SK-N-SH (cell line): ENCODE results near the gene DKC1. TPM values are rescaled to one million over a fixed set of nuclear protein-coding genes. Genes with fewer than 3 reads are reported as not detected.

ENCODE experiments used
- CTCF ChIA-PET: fragments of 300-600, 350-600 bp; formaldehyde crosslinking; extraction: SDS; loops from one replicate; lab custom pipeline; 2021; lab: Yijun Ruan, JAX
- POLR2A ChIA-PET: fragments of 350-600 bp; sonication (Branson Sonifier 250); formaldehyde crosslinking; extraction: SDS; loops from one replicate; lab custom pipeline; 2020; ENCODE audit warnings: antibody characterized with exemption, inconsistent platforms; lab: Yijun Ruan, JAX
- DNase-seq: peaks from one replicate; pipeline ENCODE4 v3.0.0; 2012
- H2AFZ ChIP-seq: fragments of 200-600 bp; sonication (generic); 2 replicates; pipeline ENCODE4 v1.8.1; 2016; ENCODE audit warnings: antibody characterized with exemption, mild to moderate bottlenecking, low read depth
- H3F3A ChIP-seq: fragments of 200-600 bp; sonication (generic); replicated peaks from 2 replicates; pipeline ENCODE3; 2016; ENCODE audit warnings: antibody characterized with exemption, mild to moderate bottlenecking; ENCODE audit not compliant: insufficient read depth
- H3K27ac ChIP-seq, 2 experiments: fragments of 200-500 bp in 1 of 2; fragments of 200-600 bp in 1 of 2; sonication (Bioruptor generic) in 1 of 2; sonication (generic), shearing (Covaris generic) in 1 of 2; 2 replicates each; pipeline versions ENCODE4 v1.5.1 to v1.6.1; 2014 to 2016; ENCODE audit warnings: low read depth in 2 of 2, inconsistent platforms in 1 of 2, low read length in 1 of 2, mild to moderate bottlenecking in 1 of 2, mixed read lengths in 1 of 2
- H3K27me3 ChIP-seq: fragments of 200-600 bp; sonication (generic), shearing (Covaris generic); 2 replicates; pipeline ENCODE4 v1.6.1; 2016; ENCODE audit warnings: mixed run types; ENCODE audit not compliant: insufficient read depth
- H3K36me3 ChIP-seq, 2 experiments: fragments of 200-500 bp in 1 of 2; fragments of 200-600 bp in 1 of 2; sonication (Bioruptor generic) in 1 of 2; sonication (generic) in 1 of 2; replicated peaks in 1 of 2; 2 replicates each; pipeline versions ENCODE3 to v1.5.1; 2014 to 2016; ENCODE audit warnings: low read length in 1 of 2, mild to moderate bottlenecking in 1 of 2; ENCODE audit not compliant: insufficient read depth in 2 of 2, control insufficient read depth in 1 of 2
- H3K4me1 ChIP-seq, 2 experiments: fragments of 200-500 bp in 1 of 2; fragments of 200-600 bp in 1 of 2; sonication (Bioruptor generic) in 1 of 2; sonication (generic), shearing (Covaris generic) in 1 of 2; 2 replicates each; pipeline versions ENCODE4 v1.5.1 to v1.6.1; 2014 to 2016; ENCODE audit warnings: low read depth in 1 of 2, low read length in 1 of 2, mixed run types in 1 of 2; ENCODE audit not compliant: insufficient read depth in 2 of 2, control insufficient read depth in 1 of 2
- H3K4me2 ChIP-seq: fragments of 200-600 bp; sonication (generic), shearing (Covaris generic); 2 replicates; pipeline ENCODE4 v1.6.1; 2017; ENCODE audit warnings: mixed run types
- H3K4me3 ChIP-seq, 2 experiments: fragments of 200-500 bp in 1 of 2; fragments of 200-600 bp in 1 of 2; sonication (Bioruptor generic) in 1 of 2; sonication (generic), shearing (Covaris generic) in 1 of 2; 2 replicates each; pipeline versions ENCODE4 v1.5.1 to v1.8.1; 2014 to 2016; ENCODE audit warnings: low read depth in 2 of 2, inconsistent platforms in 1 of 2, low read length in 1 of 2, mild to moderate bottlenecking in 1 of 2, mixed read lengths in 1 of 2, moderate library complexity in 1 of 2
- H3K79me2 ChIP-seq: fragments of 200-600 bp; sonication (generic); 2 replicates; pipeline ENCODE4 v1.8.1; 2017; ENCODE audit warnings: mild to moderate bottlenecking; ENCODE audit not compliant: insufficient read depth
- H3K9ac ChIP-seq: fragments of 200-600 bp; sonication (generic); 2 replicates; pipeline ENCODE4 v1.6.1; 2017; ENCODE audit warnings: mixed run types
- H3K9me2 ChIP-seq: fragments of 200-600 bp; sonication (generic); 2 replicates; pipeline ENCODE4 v1.6.1; 2017; ENCODE audit warnings: mixed run types
- H3K9me3 ChIP-seq: fragments of 200-600 bp; sonication (generic); 2 replicates; pipeline ENCODE4 v1.6.1; 2017; ENCODE audit warnings: mixed run types, mild to moderate bottlenecking, moderate library complexity
- H4K20me1 ChIP-seq: fragments of 200-600 bp; sonication (generic); 2 replicates; pipeline ENCODE4 v1.6.1; 2017; ENCODE audit warnings: mild to moderate bottlenecking, mixed run types; ENCODE audit not compliant: insufficient read depth
- EP300 ChIP-seq, 2 experiments: IDR thresholded peaks; 2 replicates each; pipeline versions ENCODE4 v1.4.0 to v1.6.1; 2012; ENCODE audit warnings: borderline replicate concordance in 1 of 2, low read depth in 1 of 2, low read length in 1 of 2
- FOSL2 ChIP-seq: IDR thresholded peaks from 2 replicates; pipeline ENCODE4 v1.4.0; 2012; ENCODE audit warnings: low read depth, mild to moderate bottlenecking, moderate library complexity, borderline replicate concordance
- FOXJ3 ChIP-seq: sonication (generic); formaldehyde crosslinking; IDR thresholded peaks from 2 replicates; pipeline ENCODE4 v1.5.1; 2020; ENCODE audit warnings: mild to moderate bottlenecking, missing genetic modification reagents
- GATA2 ChIP-seq: sonication (generic); formaldehyde crosslinking; IDR thresholded peaks from 2 replicates; pipeline ENCODE4 v1.5.0; 2020; ENCODE audit warnings: mild to moderate bottlenecking, missing genetic modification reagents
- MAX ChIP-seq: IDR thresholded peaks from 2 replicates; pipeline ENCODE4 v1.4.0; 2012; ENCODE audit warnings: low read depth
- MEF2A ChIP-seq: IDR thresholded peaks from 2 replicates; pipeline ENCODE4 v1.4.0; 2012; ENCODE audit warnings: low read depth, borderline replicate concordance
- NRF1 ChIP-seq: IDR thresholded peaks from 2 replicates; pipeline ENCODE4 v1.6.1; 2012; ENCODE audit warnings: low read depth, mild to moderate bottlenecking, low read length
- POLR2AphosphoS5 ChIP-seq: IDR thresholded peaks from 2 replicates; pipeline ENCODE4 v1.6.1; 2012; ENCODE audit warnings: low read depth, low read length
- RAD21 ChIP-seq: IDR thresholded peaks from 2 replicates; pipeline ENCODE4 v1.6.1; 2012; ENCODE audit warnings: mild to moderate bottlenecking, low read length
- RCOR1 ChIP-seq: fragments of 150-350 bp; IDR thresholded peaks from 2 replicates; pipeline ENCODE4 v1.6.1; 2017; ENCODE audit warnings: antibody characterized with exemption, low read length
- REST ChIP-seq: IDR thresholded peaks from 2 replicates; pipeline ENCODE4 v1.6.1; 2012; ENCODE audit warnings: mild to moderate bottlenecking, low read depth, low read length, moderate library complexity
- RFX5 ChIP-seq: IDR thresholded peaks from 2 replicates; pipeline ENCODE4 v1.6.1; 2012; ENCODE audit warnings: mild to moderate bottlenecking, improper control_type of control experiment, low read length
- SIN3A ChIP-seq: IDR thresholded peaks from 2 replicates; pipeline ENCODE4 v1.6.1; 2012; ENCODE audit warnings: low read depth, mild to moderate bottlenecking, low read length, moderate library complexity, borderline replicate concordance
- SMC3 ChIP-seq: IDR thresholded peaks from 2 replicates; pipeline ENCODE4 v1.6.1; 2012; ENCODE audit warnings: low read depth, low read length, improper control_type of control experiment
- TCF12 ChIP-seq: IDR thresholded peaks from 2 replicates; pipeline ENCODE4 v1.4.0; 2012
- USF2 ChIP-seq: fragments of 150-350 bp; IDR thresholded peaks from 2 replicates; pipeline ENCODE4 v1.6.1; 2017; ENCODE audit warnings: antibody characterized with exemption, low read length, low read depth, borderline replicate concordance
- YY1 ChIP-seq: IDR thresholded peaks from 2 replicates; pipeline ENCODE4 v1.4.0; 2012; ENCODE audit warnings: low read depth, mild to moderate bottlenecking
- ZBTB33 ChIP-seq: IDR thresholded peaks from 2 replicates; pipeline ENCODE4 v1.4.0; 2012; ENCODE audit warnings: low read depth, borderline replicate concordance
- WGBS: methylation state at CpG from one replicate; pipeline ENCODE4 v1.1.6; 2017; ENCODE audit warnings: low lambda C conversion rate; 5-methylcytosine and 5-hydroxymethylcytosine counted together
- polyA plus RNA-seq, 3 experiments: library from polyadenylated mRNA; depleted of rRNA; stranded (reverse); fragments of >200 nt; gene quantifications; 2 replicates each; pipeline ENCODE4 v1.2.3, GENCODE V29; 2012
- TF ChIP-seq, protein P1 (sequence below): fragments of 200-600 bp; sonication (generic); IDR thresholded peaks from 2 replicates; pipeline ENCODE4 v1.6.1; 2017; ENCODE audit warnings: antibody characterized with exemption, mild to moderate bottlenecking, moderate library complexity
- TF ChIP-seq, protein P2 (sequence below): IDR thresholded peaks from 2 replicates; pipeline ENCODE4 v1.4.0; 2012; ENCODE audit warnings: low read depth, borderline replicate concordance

DKC1 gene
- polyA plus RNA-seq, 1 of the 3 experiments (the other 2 are of a cell fraction): 53.0 TPM

DNA sequence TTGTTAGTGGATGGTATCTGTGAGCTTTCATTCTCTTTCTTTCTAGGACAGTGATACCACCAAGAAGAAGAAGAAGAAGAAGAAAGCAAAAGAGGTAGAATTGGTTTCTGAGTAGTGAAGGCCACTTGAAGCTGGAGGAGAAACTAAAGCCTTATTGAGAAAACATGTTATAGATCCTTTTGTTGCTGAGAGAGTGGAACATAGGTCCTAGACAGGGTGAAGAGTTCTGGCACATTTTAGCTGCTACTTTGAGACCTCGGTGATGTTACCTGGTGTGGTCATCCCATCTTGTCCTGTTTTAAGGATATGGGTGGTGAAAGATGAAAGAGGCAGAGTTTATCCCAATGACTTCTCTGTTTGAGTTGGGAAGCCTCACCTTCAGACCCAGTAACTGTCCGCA lies 14.1 kb downstream of the DKC1 start:
- no peaks in the 10 kb centered on the region for H3K9me3 ChIP-seq
- H3K9ac ChIP-seq: no peak overlapping the region
- TF ChIP-seq POLR2AphosphoS5: no peak
- TF ChIP-seq FOXJ3 (CRISPR knock-in tag): no peak
- no peak for TF ChIP-seq SIN3A
- TF ChIP-seq RFX5: no peak
- TF ChIP-seq, protein P1, sequence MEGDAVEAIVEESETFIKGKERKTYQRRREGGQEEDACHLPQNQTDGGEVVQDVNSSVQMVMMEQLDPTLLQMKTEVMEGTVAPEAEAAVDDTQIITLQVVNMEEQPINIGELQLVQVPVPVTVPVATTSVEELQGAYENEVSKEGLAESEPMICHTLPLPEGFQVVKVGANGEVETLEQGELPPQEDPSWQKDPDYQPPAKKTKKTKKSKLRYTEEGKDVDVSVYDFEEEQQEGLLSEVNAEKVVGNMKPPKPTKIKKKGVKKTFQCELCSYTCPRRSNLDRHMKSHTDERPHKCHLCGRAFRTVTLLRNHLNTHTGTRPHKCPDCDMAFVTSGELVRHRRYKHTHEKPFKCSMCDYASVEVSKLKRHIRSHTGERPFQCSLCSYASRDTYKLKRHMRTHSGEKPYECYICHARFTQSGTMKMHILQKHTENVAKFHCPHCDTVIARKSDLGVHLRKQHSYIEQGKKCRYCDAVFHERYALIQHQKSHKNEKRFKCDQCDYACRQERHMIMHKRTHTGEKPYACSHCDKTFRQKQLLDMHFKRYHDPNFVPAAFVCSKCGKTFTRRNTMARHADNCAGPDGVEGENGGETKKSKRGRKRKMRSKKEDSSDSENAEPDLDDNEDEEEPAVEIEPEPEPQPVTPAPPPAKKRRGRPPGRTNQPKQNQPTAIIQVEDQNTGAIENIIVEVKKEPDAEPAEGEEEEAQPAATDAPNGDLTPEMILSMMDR: no peak
- no peak for TF ChIP-seq YY1
- no peak for TF ChIP-seq SMC3
- TF ChIP-seq ZBTB33: no peak
- TF ChIP-seq REST: no peak
- no peak for TF ChIP-seq RCOR1
- TF ChIP-seq, protein P2, sequence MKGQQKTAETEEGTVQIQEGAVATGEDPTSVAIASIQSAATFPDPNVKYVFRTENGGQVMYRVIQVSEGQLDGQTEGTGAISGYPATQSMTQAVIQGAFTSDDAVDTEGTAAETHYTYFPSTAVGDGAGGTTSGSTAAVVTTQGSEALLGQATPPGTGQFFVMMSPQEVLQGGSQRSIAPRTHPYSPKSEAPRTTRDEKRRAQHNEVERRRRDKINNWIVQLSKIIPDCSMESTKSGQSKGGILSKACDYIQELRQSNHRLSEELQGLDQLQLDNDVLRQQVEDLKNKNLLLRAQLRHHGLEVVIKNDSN: no peak
- TF ChIP-seq FOSL2: no peak
- no peak for TF ChIP-seq TCF12
- no peak for TF ChIP-seq GATA2
- no peak for TF ChIP-seq MEF2A
- TF ChIP-seq MAX: no peak
- TF ChIP-seq RAD21: no peak
- no peak for TF ChIP-seq USF2
- no peak for TF ChIP-seq NRF1
- no peak for TF ChIP-seq EP300 (IDR thresholded peaks at IDR 0.05; ENCODE audit: borderline replicate concordance in 1 of 2, low read depth in 1 of 2, low read length in 1 of 2)
- H3K27me3 ChIP-seq: no peaks in the 10 kb centered on the region
- ChIA-PET POLR2A (interaction anchor here (0.8 kb wide), 1 partner anchor 12 kb away, joined by 3 read pairs; no protein-coding TSS in a partner anchor), CTCF (no interaction called here)
- H2AFZ ChIP-seq: no peak overlapping the region
- no peaks in the 10 kb centered on the region for H3F3A ChIP-seq
- H3K9me2 ChIP-seq: no peaks in the 10 kb centered on the region
- 0 out of 2 replicates have a peak, but pooled peaks cover 6% of the 10 kb centered on the region for H3K79me2 ChIP-seq
- no peak overlapping the region for H3K4me3 ChIP-seq
- no peak overlapping the region for H3K27ac ChIP-seq
- H3K4me1 ChIP-seq: no peaks in the 10 kb centered on the region
- H4K20me1 ChIP-seq: no peaks in the 10 kb centered on the region
- 56% methylated on average over 2 of the region's 2 CpGs for WGBS
- H3K36me3 ChIP-seq: peaks cover 24 to 42% of the 10 kb centered on the region in 2 experiments
- H3K4me2 ChIP-seq: no peak overlapping the region
- no peak for DNase-seq
